Immature natural killer cell (primary cell): ENCODE results near the gene CDH12. TPM values are rescaled to one million over a fixed set of nuclear protein-coding genes. Genes with fewer than 3 reads are reported as not detected.

ENCODE experiments used
- DNase-seq, 3 donors: peaks; one replicate each; pipeline ENCODE4 v3.0.0; 2022; ENCODE audit warnings: mixed read lengths in 1 of 3
- H3K27ac Mint-ChIP-seq, 6 donors: one replicate each; pipeline ENCODE4 v1.8.0; 2020; ENCODE audit warnings: mixed read lengths in 6 of 6, mild to moderate bottlenecking in 5 of 6, inconsistent platforms in 4 of 6, moderate library complexity in 3 of 6
- H3K27me3 Mint-ChIP-seq, 3 donors: one replicate each; pipeline ENCODE4 v1.8.0; 2020 to 2021; ENCODE audit warnings: low read depth in 3 of 3, mild to moderate bottlenecking in 3 of 3, mixed read lengths in 3 of 3, moderate library complexity in 3 of 3, inconsistent platforms in 1 of 3
- H3K36me3 Mint-ChIP-seq, 3 donors: one replicate each; pipeline ENCODE4 v1.8.0; 2020; ENCODE audit warnings: mixed read lengths in 3 of 3, inconsistent platforms in 2 of 3, mild to moderate bottlenecking in 2 of 3
- H3K4me1 Mint-ChIP-seq, 2 donors: one replicate each; pipeline ENCODE4 v1.8.0; 2020; ENCODE audit warnings: inconsistent platforms in 2 of 2, mild to moderate bottlenecking in 2 of 2, mixed read lengths in 2 of 2, moderate library complexity in 1 of 2
- H3K4me3 Mint-ChIP-seq, 5 donors: one replicate each; pipeline ENCODE4 v1.8.0; 2020; ENCODE audit warnings: mild to moderate bottlenecking in 5 of 5, mixed read lengths in 5 of 5, inconsistent platforms in 3 of 5, moderate library complexity in 3 of 5
- H3K9me3 Mint-ChIP-seq, 6 donors: one replicate each; pipeline ENCODE4 v1.8.0; 2020; ENCODE audit warnings: mild to moderate bottlenecking in 6 of 6, mixed read lengths in 6 of 6, inconsistent platforms in 4 of 6, moderate library complexity in 3 of 6
- polyA plus RNA-seq, 3 donors: library from polyadenylated mRNA; unstranded; fragments of 300-500 nt; fragmentation: Illumina TruSeq; gene quantifications; one replicate each; pipeline ENCODE4 v1.2.3, GENCODE V29; 2021

Gene CDH12
- polyA plus RNA-seq, 3 donors from 2014 or later = not detected

DNA sequence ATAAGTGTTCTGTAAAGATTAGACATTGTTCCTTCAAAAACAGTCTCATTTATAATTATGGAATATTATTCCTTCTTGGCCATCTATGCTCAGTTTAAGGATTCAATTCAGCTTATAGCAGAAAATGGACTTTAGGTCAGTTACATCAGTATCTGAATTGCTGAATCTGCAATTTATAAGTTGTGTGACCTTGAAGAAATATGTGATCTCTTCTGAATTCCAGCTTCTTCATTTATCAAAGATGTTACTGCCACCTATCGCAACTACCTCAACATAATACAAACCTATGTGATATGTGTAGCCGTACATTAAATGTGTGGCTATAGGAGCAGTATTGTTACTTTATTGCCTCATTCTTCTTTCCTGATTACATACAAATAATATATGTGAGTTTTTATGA is 118.2 kb downstream of the CDH12 start:
- Mint-ChIP-seq H3K27me3 (no peaks in the 10 kb centered on the region), H3K4me3 (no peak overlapping the region), H3K36me3 (no peaks in the 10 kb centered on the region), H3K9me3 (peaks cover 0 to 51% (median 18%) of the 10 kb centered on the region in 6 donors), H3K27ac (no peak overlapping the region), H3K4me1 (no peaks in the 10 kb centered on the region)
- no peak for DNase-seq

DNA sequence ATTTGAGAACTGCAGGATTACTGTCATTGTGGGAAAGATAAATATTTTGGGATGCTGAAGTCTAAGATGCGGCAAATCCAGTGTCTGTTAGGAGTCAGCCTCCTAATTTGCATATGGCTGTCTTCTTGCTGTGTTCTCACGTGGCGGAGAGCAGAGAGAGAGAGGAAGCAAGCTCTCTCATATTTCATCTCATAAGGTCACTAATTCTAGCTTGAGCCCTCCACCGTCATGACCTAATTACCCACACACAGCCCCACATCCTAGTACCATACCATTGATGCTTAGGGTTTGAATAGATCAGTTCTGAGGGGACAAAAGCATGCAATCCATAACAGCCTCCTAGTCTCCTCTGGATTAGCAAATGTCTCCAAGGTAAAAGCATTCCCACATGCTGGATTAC is 124.5 kb downstream of the CDH12 start:
- no peak for DNase-seq
- no peaks in the 10 kb centered on the region for H3K27me3 Mint-ChIP-seq

DNA sequence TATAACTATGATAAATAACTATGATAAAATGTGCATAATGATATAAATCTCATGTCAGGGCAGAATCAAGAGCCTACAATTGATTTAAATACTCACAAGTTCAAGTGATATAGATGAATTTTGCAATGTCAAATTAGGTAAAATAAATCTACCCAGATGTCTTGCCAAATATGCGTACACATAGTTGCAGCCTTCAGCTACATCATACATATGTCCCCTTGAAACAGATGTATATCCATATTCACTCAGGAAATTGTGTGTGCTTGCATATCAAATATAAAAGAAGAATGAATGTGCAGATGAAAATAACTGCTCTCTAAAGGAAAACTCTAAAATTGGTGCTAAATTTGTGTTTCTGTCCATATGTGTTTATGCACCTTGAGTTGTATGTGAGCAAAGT is 130.7 kb downstream of the CDH12 start:
- no peak overlapping the region for H3K27ac Mint-ChIP-seq
- DNase-seq = no peak
- H3K27me3 Mint-ChIP-seq = peaks cover 0 to 2% (median 0%) of the 10 kb centered on the region in 3 donors
- no peaks in the 10 kb centered on the region for H3K36me3 Mint-ChIP-seq
- H3K9me3 Mint-ChIP-seq = peaks cover 12 to 55% (median 24%) of the 10 kb centered on the region in 6 donors
- no peak overlapping the region for H3K4me3 Mint-ChIP-seq
- no peaks in the 10 kb centered on the region for H3K4me1 Mint-ChIP-seq

More for the DNA sequence above, 124.5 kb downstream of the CDH12 start:
- peaks cover 3 to 29% (median 15%) of the 10 kb centered on the region in 6 donors for H3K9me3 Mint-ChIP-seq
- no peaks in the 10 kb centered on the region for H3K4me1 Mint-ChIP-seq
- no peak overlapping the region for H3K27ac Mint-ChIP-seq
- no peak overlapping the region for H3K4me3 Mint-ChIP-seq
- no peaks in the 10 kb centered on the region for H3K36me3 Mint-ChIP-seq

DNA sequence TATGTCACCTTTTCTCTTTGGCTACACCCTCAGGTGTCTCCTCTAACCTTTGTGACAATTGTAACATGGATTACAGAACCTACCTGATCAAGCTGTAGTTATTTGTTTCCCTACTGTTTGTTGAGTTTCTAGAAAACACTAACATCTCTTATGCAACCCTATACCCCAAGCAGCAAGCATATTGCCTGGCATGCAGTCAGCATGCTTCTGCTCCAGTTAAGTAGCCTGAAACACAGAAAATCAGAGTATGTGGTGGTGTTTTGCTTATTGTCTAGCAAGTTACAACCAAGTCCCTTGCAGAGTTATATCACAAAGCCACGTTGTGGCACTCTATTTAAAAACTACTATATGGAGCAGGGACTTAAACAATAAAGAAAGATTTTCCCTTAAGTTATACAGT is 131.1 kb downstream of the CDH12 start:
- Mint-ChIP-seq H3K27me3 (peaks cover 0 to 2% (median 0%) of the 10 kb centered on the region in 3 donors), H3K27ac (no peak overlapping the region), H3K4me3 (no peak overlapping the region), H3K9me3 (peaks cover 14 to 59% (median 28%) of the 10 kb centered on the region in 6 donors), H3K36me3 (no peaks in the 10 kb centered on the region), H3K4me1 (no peaks in the 10 kb centered on the region)
- DNase-seq = no peak

DNA sequence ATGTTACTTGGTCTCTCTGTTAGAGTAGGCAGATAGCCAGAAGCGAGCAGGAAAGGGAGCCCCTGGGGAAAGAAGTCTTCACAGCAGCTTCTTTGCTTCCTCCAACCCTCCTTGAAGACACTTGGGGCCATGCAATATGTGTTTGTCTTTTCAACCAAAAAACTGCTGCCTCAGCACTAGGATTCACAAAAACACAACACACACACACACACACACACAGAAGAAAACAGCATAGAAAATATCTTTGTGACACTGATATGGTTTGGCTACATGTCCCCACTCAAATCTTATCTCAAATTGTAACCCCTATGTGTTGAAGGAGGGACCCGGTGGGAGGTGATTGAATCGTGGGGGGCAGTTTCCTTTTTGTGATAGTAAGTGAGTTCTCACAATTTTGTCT is 133.3 kb downstream of the CDH12 start:
- Mint-ChIP-seq H3K4me3 (no peak overlapping the region), H3K27me3 (peaks cover 0 to 2% (median 0%) of the 10 kb centered on the region in 3 donors), H3K4me1 (no peaks in the 10 kb centered on the region), H3K27ac (no peak overlapping the region), H3K36me3 (no peaks in the 10 kb centered on the region), H3K9me3 (peaks cover 14 to 53% (median 31%) of the 10 kb centered on the region in 6 donors)
- DNase-seq = no peak

DNA sequence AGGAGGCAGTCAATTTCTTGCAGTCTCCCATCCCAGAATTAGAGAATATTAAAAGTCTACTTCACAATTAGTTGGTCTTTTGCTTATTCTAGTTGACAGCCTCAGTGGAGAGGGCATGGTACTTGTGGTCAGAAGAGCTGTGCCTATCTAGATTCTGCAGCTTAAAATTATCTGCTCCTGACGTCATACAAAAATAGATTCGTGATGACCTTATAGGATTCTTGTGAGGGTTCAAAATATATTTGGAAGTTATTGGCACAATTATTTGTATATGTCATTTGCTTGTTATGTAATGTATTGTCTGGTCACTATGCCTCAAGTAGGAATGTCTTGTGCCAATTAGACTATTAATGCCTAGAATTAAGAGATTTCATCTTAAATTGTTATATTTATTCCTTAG is 142.5 kb downstream of the CDH12 start:
- Mint-ChIP-seq H3K9me3 (peaks cover 0 to 33% (median 16%) of the 10 kb centered on the region in 6 donors), H3K4me3 (no peak overlapping the region), H3K4me1 (no peaks in the 10 kb centered on the region), H3K36me3 (no peaks in the 10 kb centered on the region), H3K27ac (no peak overlapping the region), H3K27me3 (peaks cover 0 to 2% (median 0%) of the 10 kb centered on the region in 3 donors)
- no peak for DNase-seq

DNA sequence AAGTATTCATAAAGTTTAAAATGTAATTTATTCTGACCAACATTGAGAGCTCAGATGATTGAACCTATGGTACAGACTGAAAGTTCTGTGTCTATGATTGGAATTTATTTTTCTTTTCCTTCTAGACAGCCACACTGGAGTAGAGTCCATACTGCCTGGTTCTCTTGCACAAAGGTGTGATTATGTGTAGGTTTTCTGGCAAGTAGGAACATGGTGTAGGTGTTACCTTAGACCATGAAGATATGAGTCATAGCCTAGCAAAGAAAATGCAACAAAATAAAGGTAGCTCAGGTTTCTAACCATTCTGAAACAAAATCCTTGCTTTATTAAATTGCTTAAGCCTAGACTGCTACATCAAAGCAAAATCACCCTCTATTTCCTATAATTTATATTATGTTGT is 143.4 kb downstream of the CDH12 start:
- peaks cover 0 to 2% (median 0%) of the 10 kb centered on the region in 3 donors for H3K27me3 Mint-ChIP-seq
- DNase-seq = no peak
- peaks cover 0 to 29% (median 13%) of the 10 kb centered on the region in 6 donors for H3K9me3 Mint-ChIP-seq
- H3K36me3 Mint-ChIP-seq = no peaks in the 10 kb centered on the region
- no peak overlapping the region for H3K4me3 Mint-ChIP-seq
- no peaks in the 10 kb centered on the region for H3K4me1 Mint-ChIP-seq
- H3K27ac Mint-ChIP-seq = no peak overlapping the region

DNA sequence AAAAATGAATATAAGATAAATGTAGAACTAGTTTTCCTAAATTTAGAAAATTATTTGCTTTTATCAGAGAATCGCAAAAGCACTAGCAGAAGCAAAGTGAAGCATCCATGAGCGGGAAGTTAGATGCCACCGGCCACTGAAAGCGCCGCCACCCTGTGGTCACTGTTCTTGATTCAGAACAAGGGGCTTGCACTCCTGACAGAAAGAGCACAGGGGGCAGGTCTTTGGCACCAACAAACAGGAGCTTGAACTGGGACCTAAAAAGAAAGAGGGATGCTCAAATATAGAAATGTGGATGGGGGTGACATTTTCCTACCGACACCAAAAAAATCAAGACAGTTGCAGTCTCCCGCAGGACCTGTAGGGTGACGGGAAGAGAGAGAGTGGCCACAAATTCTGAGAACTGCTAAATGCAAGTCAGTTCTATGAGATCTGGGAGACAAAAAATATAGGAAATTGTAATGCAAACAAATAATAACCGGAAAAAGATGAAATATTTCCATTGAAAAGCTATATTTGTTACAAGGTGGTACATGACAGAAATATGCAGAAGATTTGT is 144.3 kb downstream of the CDH12 start:
- no peaks in the 10 kb centered on the region for H3K36me3 Mint-ChIP-seq
- H3K4me3 Mint-ChIP-seq = no peak overlapping the region
- H3K4me1 Mint-ChIP-seq = no peaks in the 10 kb centered on the region
- no peak overlapping the region for H3K27ac Mint-ChIP-seq
- peaks cover 0 to 4% (median 0%) of the 10 kb centered on the region in 3 donors for H3K27me3 Mint-ChIP-seq
- H3K9me3 Mint-ChIP-seq = peaks cover 0 to 20% (median 13%) of the 10 kb centered on the region in 6 donors
- DNase-seq = no peak

DNA sequence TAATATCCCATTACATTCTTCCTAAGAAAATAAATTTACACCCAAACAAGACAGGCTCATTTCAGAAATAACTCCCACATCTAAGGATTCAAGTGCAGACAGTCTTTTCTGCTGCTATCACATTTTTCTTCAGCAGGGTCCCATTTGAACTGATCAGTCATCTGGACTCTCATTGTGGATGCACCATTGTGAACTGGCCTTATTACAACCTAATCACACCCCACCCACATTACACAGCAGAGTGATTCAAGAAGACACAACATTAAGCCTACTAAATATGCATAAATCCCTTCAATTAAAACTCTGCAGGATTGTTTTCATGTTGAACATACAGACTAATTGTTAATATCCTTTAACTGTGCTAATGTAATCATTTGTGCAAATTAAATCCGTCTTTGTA is 146.2 kb downstream of the CDH12 start:
- peaks cover 0 to 19% (median 12%) of the 10 kb centered on the region in 6 donors for H3K9me3 Mint-ChIP-seq
- no peak overlapping the region for H3K27ac Mint-ChIP-seq
- peaks cover 0 to 4% (median 0%) of the 10 kb centered on the region in 3 donors for H3K27me3 Mint-ChIP-seq
- no peak overlapping the region for H3K4me3 Mint-ChIP-seq
- H3K36me3 Mint-ChIP-seq = no peaks in the 10 kb centered on the region
- no peaks in the 10 kb centered on the region for H3K4me1 Mint-ChIP-seq
- DNase-seq = no peak

DNA sequence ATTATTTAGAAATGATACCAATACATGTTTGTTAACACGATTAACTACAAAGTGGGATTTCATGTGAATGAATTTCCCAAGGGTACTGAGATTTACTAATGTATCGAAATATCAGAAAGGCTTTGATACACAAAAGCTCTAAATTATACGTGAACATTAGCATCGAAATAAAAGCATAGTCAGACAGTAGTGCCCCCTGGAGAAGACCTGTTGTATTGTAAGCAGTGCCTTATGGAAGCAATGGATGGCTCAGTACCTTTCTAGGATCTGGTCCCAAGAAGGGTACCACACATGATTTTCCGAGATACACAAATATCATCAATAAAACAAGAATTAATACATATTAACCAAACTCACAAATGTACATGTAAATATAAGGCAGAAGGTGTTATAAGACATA is 153.8 kb downstream of the CDH12 start:
- Mint-ChIP-seq H3K36me3 (no peaks in the 10 kb centered on the region), H3K27ac (no peak overlapping the region), H3K9me3 (peaks cover 0 to 12% (median 6%) of the 10 kb centered on the region in 6 donors), H3K4me1 (no peaks in the 10 kb centered on the region), H3K27me3 (peaks cover 0 to 1% (median 0%) of the 10 kb centered on the region in 3 donors), H3K4me3 (no peak overlapping the region)
- DNase-seq = no peak

DNA sequence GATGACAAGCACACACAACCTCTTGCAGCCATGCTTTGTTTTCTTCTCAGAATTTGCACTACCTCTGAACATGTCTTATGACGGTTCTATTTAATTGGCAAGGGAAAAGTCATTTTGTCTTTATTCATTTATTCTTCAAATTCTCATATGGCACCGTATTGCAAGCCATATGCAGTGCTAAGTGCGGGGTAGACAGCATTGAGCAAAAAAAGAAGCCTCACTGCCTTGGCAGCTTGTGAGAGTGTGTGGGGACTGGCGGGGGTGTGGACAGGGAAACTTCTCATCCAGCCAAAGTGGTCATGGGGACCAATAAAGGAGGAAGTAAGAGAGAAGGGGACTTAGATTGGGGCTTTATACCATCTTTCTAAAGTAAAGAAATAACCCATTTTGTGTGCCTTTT is 160.0 kb downstream of the CDH12 start:
- no peaks in the 10 kb centered on the region for H3K27me3 Mint-ChIP-seq
- no peaks in the 10 kb centered on the region for H3K36me3 Mint-ChIP-seq
- H3K4me3 Mint-ChIP-seq = no peak overlapping the region
- H3K4me1 Mint-ChIP-seq = no peaks in the 10 kb centered on the region
- no peak for DNase-seq
- peaks cover 0 to 33% (median 19%) of the 10 kb centered on the region in 6 donors for H3K9me3 Mint-ChIP-seq
- no peak overlapping the region for H3K27ac Mint-ChIP-seq

DNA sequence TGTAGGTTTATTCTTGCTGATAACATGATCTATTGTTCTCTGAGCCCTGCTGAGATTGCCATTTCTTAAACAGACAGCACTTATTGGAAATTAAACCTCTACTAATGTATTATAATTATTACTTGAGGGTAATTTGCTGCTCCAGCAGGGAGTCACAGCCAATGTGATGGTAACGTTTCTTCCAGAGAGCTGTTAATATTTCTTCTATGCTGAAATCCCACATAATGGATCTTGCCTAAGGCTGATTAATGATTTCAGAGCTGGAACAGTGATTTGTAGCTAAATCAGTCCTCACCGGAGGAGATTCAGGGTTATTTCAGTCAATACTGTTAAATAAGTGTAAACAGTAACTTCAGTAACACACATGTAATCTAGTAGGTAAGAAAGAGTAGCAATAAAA is 170.1 kb downstream of the CDH12 start:
- Mint-ChIP-seq H3K36me3 (peaks cover 0 to 2% (median 0%) of the 10 kb centered on the region in 3 donors), H3K4me3 (no peak overlapping the region), H3K4me1 (no peaks in the 10 kb centered on the region), H3K9me3 (peaks cover 4 to 24% (median 13%) of the 10 kb centered on the region in 6 donors), H3K27me3 (no peaks in the 10 kb centered on the region), H3K27ac (no peak overlapping the region)
- DNase-seq = no peak

DNA sequence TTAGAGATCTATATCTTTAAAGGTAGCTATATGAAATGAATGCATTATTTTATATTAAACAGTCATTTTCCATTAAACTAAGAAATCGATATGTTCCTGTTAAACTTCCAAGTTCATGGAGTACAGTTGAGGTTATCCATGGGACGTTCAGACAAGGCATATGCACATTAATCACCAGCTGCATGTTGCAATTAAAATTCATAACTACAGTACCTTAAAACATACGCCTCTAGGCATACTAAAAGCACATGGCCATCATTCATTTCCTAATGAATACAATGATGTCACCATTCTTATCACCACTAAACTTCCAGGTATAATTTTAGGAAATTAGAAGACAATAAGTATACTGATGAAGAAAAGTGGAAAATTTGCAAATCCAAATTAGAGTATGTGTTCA is 174.3 kb downstream of the CDH12 start:
- H3K27me3 Mint-ChIP-seq = no peaks in the 10 kb centered on the region
- H3K4me1 Mint-ChIP-seq = no peaks in the 10 kb centered on the region
- no peak for DNase-seq
- no peak overlapping the region for H3K27ac Mint-ChIP-seq
- peaks cover 0 to 41% (median 16%) of the 10 kb centered on the region in 6 donors for H3K9me3 Mint-ChIP-seq
- no peak overlapping the region for H3K4me3 Mint-ChIP-seq
- H3K36me3 Mint-ChIP-seq = peaks cover 0 to 5% (median 0%) of the 10 kb centered on the region in 3 donors

DNA sequence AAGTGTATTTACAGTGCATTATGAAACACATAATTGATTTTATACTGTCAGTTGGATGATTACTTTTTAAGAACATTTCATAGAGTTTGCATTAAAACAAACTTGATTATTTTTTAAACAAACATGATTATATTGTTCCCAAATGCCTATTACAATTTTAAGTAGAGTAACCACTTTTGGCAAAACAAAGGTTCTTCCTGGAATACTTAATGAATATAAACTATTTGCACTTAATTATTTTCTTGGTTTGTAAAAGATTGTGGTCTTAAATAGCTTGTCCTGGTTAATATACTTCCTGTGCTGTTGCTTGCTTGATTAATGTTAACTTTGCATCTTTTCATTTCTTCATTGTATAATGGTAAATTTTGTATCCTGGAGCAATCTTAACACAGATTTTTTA is 180.0 kb downstream of the CDH12 start:
- peaks cover 10 to 56% (median 25%) of the 10 kb centered on the region in 6 donors for H3K9me3 Mint-ChIP-seq
- peaks cover 0 to 5% (median 0%) of the 10 kb centered on the region in 3 donors for H3K36me3 Mint-ChIP-seq
- peaks cover 0 to 1% (median 0%) of the 10 kb centered on the region in 3 donors for H3K27me3 Mint-ChIP-seq
- H3K4me3 Mint-ChIP-seq = no peak overlapping the region
- no peaks in the 10 kb centered on the region for H3K4me1 Mint-ChIP-seq
- H3K27ac Mint-ChIP-seq = no peak overlapping the region
- no peak for DNase-seq

DNA sequence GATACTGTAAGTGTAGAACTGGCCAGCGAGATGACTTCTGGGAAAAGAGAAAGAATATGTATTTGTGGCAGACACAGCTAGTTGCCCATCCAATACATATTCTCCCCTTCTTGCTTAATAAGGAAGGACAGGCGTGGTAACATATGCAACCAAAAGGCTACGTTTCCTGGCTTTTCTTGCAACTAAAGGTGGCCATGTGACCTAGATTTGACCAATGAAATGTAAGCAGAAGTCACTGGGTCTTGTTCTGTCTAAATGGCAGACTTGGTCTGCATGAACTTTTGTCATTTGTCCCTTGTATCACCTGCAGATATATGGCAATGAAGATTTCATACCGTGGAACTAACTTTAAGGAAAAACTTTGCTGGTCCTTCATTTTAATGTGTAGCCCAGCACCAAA is 183.8 kb downstream of the CDH12 start:
- peaks cover 0 to 5% (median 0%) of the 10 kb centered on the region in 3 donors for H3K36me3 Mint-ChIP-seq
- H3K4me1 Mint-ChIP-seq = no peaks in the 10 kb centered on the region
- H3K9me3 Mint-ChIP-seq = peaks cover 12 to 60% (median 27%) of the 10 kb centered on the region in 6 donors
- no peak for DNase-seq
- H3K27ac Mint-ChIP-seq = no peak overlapping the region
- H3K27me3 Mint-ChIP-seq = peaks cover 0 to 1% (median 0%) of the 10 kb centered on the region in 3 donors
- no peak overlapping the region for H3K4me3 Mint-ChIP-seq
